ENCODE measurements around the gene TXNIP.

The TXNIP gene

DNA sequence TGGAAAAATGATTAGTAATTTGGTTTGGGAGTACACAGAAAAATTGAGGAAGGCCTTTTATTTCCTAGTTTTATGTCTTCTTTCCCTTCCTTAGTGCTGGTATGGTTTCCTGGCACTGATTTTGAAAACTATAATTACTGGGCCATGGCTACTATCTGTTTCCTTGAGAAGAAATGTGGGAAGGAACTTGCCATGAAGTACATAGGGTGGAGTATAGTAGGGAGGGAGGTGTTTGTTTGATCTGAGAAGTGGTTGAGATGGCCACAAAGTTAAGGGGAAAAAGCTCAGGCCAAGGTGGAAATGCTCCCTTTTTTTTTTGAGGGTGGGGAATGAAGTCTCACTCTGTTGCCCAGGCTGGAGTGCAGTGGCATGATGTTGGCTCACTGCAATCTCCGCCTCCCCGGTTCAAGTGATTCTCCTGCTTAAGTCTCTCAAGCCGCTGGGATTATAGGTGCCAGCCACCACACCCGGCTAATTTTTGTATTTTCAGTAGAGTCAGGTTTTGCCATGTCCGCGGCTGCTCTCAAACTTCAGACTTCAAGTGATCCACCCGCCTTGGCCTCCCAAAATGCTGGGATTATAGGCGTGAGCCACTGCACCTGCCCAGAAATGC, 13.9 kb upstream of the TXNIP start:
- FAIRE-seq, result no peak

DNA sequence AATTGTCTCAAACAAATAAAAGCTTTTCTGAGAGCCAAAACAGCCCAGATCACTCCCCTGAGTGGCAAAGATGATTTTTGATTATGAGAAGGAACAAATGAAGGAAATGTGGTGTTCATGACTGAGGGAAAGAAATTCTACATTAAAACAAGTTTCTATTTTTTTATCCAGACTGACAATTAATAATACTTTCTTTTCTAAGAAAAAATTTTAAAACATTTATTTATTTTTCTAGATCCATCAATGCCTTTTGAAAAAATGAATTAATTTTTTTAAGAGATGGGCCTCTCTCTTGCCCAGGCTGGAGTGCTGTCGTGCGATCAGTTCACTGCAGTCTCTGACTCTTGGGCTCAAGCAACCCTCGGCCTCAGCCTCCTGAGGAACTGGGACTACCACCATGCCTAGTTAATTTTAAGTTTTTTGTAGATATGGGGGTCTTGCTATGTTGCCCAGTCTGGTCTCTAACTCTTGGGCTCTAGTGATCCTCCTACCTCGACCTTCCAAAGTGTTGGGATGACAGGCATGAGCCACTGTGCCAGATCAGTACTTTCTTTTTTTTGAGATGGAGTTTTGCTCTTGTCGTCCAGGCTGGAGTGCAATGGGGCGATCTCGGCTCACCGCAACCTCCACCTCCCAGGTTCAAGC, 11.2 kb upstream of the TXNIP start:
- FAIRE-seq, result no peak

DNA sequence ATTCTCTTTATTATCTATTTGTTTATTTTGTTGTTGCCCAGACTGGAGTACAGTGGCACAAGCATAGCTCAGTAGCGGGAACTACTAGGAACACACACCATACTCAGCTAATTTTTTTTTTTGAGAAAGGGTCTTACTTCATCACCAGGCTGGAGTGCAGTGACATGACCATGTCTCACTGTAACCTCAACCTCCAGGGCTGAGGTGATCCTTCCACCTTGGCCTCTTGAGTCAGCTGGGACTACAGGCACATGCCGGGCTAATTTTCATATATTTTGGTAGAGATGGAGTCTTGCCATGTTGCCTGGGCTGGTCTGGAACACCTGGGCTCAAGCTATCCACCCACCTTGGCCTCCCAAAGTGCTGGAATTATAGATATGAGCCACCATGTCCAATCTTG, 5.3 kb upstream of the TXNIP start:
- no peak for FAIRE-seq

DNA sequence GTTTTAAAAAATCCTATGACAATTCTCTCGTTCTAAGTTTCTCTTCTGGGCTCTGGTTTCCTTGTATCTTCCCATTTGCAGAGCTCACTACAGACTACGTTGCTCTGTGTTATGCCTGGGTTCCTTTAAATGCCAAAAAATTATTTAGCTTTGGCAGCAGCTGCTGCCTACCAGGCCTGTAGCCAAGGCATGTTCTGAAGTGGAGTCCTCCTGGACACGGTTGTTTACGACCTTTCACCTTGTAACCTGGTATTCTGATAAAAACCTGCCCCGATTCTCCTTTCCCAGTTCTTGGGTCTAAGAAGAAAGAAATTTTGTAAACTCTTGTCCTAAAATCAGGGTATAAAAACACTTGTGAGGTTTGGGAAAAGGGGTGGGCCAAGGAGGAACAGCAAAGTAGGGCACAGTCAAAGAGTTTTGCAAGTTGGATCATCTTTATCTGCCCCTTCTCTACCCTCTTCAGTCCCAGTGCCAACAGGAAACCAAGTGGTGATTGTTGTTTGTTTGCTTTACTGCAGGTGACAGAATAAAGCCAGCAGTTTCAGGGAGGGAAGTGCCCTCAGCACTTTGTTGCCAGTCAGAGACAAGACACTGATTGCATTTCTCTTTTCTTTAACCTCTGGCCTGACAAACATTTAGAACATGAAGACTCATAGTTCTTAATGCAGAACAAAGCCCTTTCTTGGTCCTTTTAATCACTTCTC, 3.1 kb upstream of the TXNIP start:
- FAIRE-seq, result peak; percentile 24

DNA sequence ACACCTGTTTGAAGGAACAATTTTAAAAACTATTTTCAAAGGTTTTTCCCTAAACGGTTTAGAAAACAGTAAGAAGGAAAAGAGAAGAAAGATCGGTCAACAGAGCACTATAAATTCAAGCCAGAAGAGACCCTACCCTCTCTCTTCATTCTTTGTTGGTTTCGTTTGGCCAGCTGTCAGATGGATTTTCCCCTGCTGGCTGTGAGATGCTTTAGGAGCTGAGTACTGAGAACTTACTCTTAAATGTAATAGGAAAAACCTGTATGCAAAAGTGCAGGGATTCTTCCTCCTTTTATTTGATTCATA, 1.3 kb upstream of the TXNIP start:
- FAIRE-seq, result no peak

DNA sequence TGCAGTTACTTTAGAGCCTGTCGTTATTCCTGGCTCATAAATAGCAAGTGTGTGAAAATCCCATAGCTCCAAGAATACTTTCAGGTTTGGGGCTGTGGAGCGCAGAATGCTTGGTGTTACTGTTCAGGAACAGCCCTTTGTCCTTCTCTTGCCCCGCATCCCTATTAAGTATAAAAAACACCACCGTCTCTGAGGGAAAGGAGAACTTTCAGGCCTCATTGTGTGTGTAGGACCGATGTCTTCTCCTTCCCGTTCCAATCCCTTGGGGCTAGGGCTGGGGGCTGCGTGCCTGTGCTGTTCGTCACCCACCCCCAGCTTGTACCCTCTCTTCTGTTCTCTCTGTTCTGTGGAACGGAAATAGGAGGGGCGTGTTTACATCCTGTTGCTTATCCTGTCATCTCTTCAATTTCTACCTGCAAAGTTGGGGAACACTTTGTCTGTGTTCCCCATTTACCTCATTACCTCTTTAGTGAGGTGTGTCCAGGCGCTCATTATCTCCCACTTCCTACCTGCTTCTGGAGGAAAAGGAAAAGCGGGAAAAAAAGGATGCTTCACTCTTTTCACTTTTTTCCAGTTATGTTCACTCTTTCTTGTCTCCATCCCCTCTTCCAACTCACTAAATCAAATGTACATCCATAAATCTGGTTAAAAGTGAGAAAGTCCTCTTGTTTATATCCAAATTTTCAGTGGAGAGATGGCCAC, 788 bp upstream of the TXNIP start:
- no peak for FAIRE-seq

DNA sequence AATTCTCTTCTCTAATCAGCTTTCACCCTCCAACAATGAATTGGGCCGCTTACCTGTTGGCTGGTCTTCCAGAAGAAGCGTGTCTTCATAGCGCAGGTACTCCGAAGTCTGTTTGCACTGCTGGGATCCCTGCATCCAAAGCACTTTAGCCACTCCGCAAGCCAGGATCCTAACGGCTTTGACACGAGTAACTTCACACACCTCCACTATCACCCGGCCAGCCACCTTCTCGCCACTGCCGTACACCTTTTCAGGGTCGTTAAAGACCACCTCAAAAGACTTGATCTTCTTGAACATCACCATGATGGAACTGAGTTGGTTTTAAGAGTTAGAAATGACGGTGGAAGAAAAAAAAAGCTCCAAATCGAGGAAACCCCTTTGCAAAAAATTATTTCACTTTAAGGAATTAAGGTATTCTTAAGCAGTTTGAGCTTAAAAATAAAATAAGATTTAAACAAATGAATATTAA, 381 bp downstream of the TXNIP start:
- no peak for FAIRE-seq

DNA sequence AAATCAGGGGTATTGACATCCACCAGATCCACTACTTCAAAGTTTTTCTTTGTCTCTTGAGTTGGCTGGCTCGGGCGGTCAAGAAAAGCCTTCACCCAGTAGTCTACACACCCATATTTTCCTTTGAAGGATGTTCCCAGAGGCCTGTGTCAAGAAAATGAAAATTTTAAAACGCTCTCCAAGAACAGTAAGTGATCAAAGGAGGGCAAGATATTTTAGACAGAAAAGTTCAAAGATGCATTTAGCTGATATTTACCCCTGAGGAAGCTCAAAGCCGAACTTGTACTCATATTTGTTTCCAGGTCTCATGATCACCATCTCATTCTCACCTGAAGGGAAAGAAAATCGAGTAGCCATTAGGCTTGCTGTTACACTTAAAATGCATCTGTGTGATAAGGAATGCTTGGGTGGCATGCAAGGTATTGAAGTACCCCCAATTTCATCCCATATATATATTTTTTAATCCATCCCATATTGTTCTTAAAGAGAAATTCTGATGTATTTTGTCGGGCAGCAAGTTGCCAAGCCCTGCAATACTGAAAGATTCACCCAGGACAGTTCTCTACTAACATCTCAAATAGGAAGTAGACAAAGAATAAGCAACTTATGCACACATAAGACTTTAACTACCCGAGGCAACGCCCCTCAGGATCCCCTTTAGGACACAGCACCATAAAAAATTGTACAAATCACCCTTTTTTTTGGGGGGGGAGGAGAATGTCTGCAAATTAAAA, 1.1 kb downstream of the TXNIP start:
- FAIRE-seq, result no peak

DNA sequence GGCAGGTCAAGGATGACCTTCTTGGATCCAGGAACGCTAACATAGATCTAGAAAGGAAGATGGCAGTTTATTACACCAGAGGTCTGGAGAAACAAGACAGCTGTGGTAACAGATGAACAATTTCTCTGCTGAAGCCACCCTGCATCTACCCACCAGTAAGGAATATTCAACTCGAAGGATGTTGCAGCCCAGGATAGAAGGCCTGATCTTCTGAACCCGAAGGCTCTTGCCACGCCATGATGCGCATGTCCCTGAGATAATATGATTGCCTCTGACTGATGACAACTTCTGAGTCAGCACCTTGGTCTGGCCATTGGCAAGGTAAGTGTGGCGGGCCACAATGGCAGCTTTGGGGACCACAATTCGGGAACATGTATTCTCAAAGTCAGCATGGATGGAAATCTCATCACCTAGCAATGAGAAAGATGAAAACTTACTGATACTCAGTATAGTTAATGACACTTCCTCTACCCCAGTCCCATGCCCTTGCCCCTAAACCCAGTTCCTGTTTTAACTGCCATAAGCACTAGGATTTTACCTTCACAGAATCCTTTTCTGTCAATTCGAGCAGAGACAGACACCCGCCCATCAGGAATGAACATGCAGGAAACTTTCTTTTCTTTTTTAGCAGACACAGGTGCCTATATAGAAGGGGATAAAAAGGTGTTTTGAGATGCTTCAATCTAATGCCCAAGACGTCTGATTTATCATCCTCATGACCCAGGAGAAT, 1.8 kb downstream of the TXNIP start:
- FAIRE-seq, result no peak

DNA sequence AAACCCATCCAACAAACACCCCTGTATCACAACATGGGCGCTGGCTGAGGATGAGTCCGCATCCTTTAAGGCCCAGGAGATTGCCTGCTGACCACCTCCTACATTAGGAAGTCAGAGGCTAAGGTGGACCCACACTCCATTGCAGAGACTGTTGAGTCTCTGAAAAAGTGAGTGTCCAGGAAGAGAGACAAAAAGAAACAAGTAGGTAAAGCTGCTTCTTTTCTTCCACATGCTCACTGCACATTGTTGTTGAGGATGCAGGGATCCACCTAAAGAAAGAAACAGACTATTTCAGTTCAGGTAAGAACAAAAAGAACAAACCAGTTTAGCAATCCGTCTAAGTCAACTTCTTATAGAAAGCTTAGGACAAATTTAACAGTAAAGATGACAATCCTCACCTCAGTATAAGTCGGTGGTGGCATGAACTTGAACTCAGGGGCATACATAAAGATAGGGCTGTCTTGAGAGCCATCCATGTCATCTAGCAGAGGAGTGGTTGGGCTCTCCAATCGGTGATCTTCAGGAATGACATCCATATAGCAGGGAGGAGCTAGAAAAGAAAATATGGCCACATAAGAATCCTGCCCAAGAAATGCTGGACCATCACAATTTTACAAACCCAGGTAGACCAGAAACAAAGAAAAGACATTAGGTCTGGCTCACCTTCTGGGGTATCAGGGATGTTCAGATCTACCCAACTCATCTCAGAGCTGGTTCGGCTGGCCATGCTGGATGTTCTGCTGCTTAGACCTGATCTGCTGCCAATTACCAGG, 2.6 kb downstream of the TXNIP start:
- no peak for FAIRE-seq

DNA sequence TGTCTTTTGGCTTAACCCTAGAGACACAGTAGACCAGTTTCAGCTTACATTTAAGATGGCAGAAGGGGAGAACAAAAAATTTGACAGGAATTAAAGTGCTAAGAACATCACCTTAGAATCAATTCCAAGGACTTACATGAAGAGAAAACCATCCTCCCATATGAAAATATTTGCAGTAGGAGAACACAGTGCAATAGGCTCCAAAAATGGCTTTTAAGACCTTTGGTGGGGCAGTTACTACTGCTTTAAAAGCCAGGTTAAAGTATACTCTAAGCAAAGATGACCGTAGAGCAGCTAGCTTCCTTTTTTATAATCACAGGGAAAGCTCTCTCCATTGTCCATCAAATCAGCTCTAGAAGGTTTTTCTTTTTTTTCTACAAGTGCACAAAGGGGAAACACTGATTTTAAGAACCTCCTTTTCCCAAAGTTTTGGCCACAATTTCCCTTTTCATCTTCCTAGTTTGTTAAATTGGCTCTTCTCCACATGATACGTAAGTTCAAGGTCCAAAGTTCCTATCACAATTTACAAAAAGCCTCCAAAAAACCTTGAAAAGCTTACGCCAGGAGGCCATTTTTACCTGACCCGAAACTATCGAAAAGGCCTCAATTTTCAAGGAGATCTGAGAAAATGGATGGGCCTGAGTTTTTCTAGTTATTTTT, 3.3 kb downstream of the TXNIP start:
- FAIRE-seq, result no peak

DNA sequence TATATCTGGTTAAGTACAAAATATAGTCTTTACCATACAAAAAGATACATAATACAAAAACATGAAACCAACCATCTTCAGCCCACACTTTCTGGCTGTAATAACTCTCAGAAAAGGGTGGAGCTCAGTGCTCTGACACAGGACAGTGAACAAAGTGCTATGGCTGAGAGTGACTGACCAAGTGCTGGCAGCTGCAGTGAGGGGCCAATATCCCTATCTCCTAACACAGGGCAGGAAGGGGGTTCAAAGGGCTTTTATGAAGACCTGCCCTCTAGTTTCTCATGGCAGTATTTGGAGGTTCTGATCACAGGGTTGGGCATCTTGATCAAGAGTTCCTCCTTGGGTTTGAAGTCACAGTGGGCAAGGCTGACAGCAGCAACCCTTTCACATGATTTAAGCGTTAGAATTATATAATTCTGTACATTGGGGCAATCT, 3.9 kb downstream of the TXNIP start:
- FAIRE-seq, result no peak

DNA sequence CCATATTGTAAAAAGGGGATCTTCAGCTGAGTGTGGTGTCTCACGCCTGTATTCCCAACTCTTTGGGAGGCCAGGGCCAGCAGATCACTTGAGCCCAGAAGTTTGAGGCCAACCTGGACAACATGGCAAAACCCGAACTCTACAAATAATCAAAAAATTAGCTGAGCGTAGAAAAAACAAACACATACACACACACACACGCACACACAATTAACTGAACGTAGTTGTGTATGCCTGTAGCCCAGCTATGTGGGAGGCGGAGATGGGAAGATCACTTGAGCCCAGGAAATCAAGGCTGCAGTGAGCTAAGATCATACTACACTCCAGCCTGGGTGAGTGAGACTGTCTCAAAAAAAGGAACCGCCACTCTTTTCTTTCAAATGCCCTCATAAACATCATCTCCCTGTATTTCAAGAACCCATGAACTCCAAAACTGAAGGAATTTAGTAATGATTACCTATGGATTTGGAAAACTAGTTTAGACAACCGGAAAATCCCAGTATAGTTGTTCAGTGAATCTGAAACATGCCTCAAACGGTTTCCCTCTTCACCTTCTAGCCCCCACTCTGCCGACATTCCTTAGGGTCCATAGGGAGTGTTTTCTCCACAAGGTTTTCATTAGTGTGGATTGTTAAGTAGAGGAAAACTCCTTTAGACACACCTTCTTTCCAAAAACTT, 4.5 kb downstream of the TXNIP start:
- peak; percentile 74 for FAIRE-seq

DNA sequence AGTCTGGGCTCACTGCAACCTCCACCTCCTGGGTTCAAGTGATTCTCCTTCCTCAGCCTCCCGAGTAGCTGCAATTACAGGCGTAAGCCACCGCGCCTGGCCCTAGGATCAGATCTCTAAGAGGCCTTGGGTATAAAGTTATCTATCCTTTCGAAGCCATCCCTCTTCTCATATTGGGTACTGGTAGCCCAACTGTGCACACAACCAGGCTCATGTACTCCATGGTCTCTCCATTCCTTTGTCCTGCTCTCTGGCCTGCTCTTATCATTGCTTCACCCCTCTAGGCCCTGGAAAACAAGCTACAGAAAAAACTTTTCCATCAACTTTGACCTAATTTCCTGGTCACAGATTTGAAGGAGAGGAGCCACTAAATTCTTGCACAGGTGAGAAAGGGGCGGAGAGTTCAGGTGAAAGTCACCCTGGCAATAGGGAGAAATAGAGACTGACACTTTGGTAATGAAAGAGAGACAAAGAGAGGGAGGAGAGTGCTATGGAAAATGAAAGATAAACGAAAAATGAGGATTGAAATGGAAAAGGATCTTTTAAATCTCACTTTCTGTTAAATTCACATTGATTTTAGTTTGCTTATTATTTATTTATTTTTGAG, 6.0 kb downstream of the TXNIP start:
- no peak for FAIRE-seq

DNA sequence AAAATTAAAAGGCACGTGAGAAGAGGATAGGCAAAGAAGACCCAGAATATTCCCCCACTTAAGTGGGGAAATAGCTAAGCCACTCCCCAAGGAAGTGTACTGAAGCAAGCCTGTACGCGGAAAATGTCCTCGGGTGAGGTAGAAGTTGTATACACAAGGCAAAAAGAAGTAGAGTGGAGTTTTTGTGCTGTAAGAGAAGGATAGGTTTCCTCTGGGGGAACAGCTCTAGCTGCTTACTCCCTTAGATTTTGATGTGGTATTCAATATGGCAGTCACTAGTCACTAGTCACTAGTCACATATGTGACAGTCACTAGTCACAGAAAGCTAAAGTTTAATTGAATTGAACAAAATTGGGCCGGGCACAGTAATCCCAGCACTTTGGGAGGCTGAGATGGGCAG, 7.6 kb downstream of the TXNIP start:
- no peak for FAIRE-seq

DNA sequence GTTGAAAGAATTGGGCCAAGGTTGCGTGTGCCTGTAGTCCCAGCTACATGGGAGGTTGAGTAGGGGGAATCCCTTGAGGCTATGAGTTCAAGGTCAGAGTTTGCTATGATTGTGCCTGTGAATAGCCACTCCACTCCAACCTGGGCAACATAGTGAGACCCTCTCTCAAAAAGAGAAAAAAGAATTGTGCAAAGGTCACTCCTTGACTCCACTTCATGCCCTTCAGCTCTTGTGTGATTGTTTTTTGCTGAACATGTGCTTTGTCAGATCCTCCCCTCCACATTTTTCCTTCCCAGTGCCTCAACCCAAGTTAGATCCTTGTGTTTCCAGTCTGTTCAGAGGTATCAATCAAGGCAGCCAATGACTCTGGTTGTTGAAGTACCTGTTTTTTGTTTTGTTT, 8.5 kb downstream of the TXNIP start:
- FAIRE-seq, result no peak

DNA sequence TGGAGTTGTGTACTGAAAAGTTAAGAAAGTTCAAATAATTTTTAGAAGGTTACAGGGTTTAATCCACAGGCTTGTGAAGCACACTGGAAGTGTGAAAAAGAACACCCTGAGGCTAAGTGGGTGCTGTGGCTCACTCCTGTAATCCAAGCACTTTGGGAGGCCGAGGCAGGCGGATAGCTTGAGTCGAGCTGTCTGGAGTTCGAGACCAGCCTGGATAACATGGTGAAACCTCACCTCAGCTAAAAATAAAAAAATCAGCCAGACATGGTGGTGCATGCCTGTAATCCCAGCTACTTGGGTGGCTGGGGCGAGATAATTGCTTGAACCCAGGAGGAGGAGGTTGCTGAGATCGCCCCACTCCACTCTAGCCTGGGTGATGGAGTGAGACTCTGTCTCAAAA, 9.8 kb downstream of the TXNIP start:
- FAIRE-seq, result no peak

DNA sequence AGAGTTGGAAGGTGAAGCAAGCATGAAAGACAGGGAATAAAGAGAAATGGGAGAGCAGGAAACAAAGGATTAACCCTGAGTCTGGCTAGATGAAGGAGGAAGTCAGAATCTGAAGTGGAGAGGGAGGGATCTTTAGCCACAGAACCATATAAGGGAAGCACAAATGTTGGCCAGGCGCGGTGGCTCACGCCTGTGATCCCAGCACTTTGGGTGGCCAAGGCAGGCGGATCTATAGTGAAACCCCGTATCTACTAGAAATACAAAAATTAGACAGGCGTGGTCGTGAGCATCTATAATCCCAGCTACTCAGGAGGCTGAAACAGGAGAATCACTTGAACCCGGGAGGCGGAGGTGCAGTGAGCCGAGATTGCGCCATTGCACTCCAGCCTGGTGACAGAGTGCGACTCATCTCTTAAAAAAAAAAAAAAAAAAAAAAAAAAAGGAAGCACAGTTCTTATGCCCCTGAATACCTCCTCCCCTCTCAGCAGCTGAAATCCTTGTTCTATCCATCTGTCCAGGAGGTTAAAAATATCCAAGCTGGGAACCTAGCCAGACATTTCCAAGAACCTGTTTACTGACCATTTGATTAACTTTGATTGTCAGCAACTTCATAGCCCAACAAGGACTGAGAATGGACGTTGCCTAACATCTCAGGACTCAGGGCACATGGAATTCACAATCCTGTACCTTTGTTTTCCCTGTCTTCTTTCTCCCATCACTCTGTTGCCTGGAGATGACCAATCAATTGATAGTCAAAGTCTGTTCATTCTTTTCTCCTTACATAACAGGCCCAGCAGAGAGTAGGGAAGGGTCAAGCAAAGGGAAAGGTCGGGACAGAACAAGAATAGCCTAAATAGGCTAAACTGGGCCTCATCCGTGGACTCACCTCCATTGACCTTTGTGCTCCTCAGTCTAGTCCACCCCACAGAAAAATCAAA, 10.6 kb downstream of the TXNIP start:
- FAIRE-seq, result peak; percentile 96

DNA sequence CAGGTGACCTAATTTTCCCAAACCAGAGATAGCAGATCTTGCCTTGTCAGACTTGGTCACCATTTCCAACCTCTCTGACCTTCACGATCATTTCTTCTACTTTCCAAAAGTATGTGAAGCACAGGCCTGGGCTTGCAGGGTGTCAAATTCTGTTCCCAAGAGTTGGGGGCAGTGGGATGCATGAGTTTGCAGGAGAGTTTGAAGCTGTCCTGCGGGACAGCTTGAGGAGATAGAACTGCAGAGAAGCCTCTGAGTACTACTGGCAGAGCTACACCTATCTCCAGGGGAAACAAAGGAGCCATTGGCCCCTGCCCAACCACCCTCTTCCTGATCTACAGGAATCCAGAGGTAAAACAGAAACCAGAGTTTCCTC, 11.3 kb downstream of the TXNIP start:
- no peak for FAIRE-seq
